Neutrophil (primary cell): ENCODE measurements around the gene ATG5.

Experiments
- H3K27ac ChIP-seq: fragments of 200-600 bp; sonication (generic); 2 replicates; pipeline ENCODE4 v1.5.1; 2016; ENCODE audit warnings: mild to moderate bottlenecking, moderate library complexity
- H3K27me3 ChIP-seq: fragments of 200-600 bp; sonication (generic); 2 replicates; pipeline ENCODE4 v1.6.0; 2016; ENCODE audit warnings: mild to moderate bottlenecking
- H3K36me3 ChIP-seq: fragments of 200-600 bp; sonication (generic); 2 replicates; pipeline ENCODE4 v1.5.1; 2017
- H3K4me1 ChIP-seq, 2 experiments: fragments of 200-600 bp in 1 of 2; sonication (generic) in 1 of 2; 1 replicate in 1 of 2; 2 replicates in 1 of 2; pipeline versions ENCODE4 v1.5.1 to v1.6.1; 2013 to 2016; ENCODE audit warnings: low read depth in 1 of 2, low read length in 1 of 2, mild to moderate bottlenecking in 1 of 2, moderate library complexity in 1 of 2; ENCODE audit not compliant: control insufficient read depth in 1 of 2, insufficient read depth in 1 of 2
- H3K4me3 ChIP-seq, 2 experiments: fragments of 200-600 bp in 1 of 2; sonication (generic) in 1 of 2; 1 replicate in 1 of 2; 2 replicates in 1 of 2; pipeline ENCODE4 v1.5.1; 2013 to 2016; ENCODE audit warnings: low read depth in 1 of 2, low read length in 1 of 2, mild to moderate bottlenecking in 1 of 2, moderate library complexity in 1 of 2
- H3K9me3 ChIP-seq: fragments of 200-600 bp; sonication (generic); 2 replicates; pipeline ENCODE4 v1.5.1; 2016
- TF ChIP-seq, protein P1 (sequence below): fragments of 200-600 bp; sonication (generic); IDR thresholded peaks from 2 replicates; pipeline ENCODE4 v1.5.1; 2016; ENCODE audit warnings: antibody characterized with exemption

Gene ATG5

GRCh38 chr6:106173124-106173879, 152.3 kb downstream of the ATG5 start:
- Histone ChIP-seq H3K4me3 (no peak overlapping the region), H3K36me3 (no peaks in the 10 kb centered on the region), H3K27ac (no peak overlapping the region), H3K4me1 (no peaks in the 10 kb centered on the region), H3K27me3 (no peaks in the 10 kb centered on the region), H3K9me3 (no peaks in the 10 kb centered on the region)
- TF ChIP-seq, protein P1, sequence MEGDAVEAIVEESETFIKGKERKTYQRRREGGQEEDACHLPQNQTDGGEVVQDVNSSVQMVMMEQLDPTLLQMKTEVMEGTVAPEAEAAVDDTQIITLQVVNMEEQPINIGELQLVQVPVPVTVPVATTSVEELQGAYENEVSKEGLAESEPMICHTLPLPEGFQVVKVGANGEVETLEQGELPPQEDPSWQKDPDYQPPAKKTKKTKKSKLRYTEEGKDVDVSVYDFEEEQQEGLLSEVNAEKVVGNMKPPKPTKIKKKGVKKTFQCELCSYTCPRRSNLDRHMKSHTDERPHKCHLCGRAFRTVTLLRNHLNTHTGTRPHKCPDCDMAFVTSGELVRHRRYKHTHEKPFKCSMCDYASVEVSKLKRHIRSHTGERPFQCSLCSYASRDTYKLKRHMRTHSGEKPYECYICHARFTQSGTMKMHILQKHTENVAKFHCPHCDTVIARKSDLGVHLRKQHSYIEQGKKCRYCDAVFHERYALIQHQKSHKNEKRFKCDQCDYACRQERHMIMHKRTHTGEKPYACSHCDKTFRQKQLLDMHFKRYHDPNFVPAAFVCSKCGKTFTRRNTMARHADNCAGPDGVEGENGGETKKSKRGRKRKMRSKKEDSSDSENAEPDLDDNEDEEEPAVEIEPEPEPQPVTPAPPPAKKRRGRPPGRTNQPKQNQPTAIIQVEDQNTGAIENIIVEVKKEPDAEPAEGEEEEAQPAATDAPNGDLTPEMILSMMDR: no peak

DNA sequence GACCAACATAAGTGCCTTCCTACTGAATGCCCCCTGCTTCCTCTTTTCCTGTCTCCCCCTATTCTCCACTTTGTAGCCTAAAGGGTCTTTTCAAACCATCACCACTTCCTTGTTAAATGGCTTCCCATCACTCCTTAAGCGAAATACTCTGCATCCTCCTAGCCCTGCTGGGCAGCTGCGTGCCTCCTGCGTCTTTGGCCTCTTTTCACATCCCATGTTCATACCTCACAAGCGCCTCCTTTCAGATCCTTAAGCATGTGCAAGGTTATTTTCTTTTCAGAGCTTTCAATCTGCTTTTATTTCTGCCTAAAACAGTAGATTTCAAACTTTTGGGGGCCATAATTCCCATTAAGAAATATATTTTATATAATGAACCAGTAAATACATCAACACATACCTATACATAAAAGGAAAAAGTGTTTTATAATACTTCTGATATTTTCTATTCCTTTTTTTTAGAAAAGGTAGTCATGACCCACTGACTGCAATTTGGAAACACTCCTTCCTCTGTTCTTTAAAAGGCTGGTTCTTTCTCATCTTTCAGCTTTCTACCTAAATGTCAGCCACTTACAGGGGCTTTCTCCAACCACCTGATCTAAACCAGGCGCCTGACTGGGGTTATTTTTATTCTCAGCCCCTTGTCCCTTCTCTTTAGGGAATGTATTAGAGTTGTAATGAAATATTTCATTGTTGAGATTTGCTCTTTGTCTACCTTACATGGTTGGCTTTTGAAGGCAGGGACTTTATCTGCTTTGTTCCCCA, 155.3 kb downstream of the ATG5 start:
- Histone ChIP-seq H3K4me3 (no peak overlapping the region), H3K4me1 (no peaks in the 10 kb centered on the region), H3K27me3 (no peaks in the 10 kb centered on the region), H3K9me3 (no peaks in the 10 kb centered on the region), H3K27ac (no peak overlapping the region), H3K36me3 (no peaks in the 10 kb centered on the region)
- TF ChIP-seq, protein P1: no peak

GRCh38 chr6:106169517-106169916, 156.0 kb downstream of the ATG5 start:
- H3K27ac ChIP-seq: no peak overlapping the region
- H3K36me3 ChIP-seq: no peaks in the 10 kb centered on the region
- H3K27me3 ChIP-seq: no peaks in the 10 kb centered on the region
- no peaks in the 10 kb centered on the region for H3K9me3 ChIP-seq
- peaks cover 4 to 5% of the 10 kb centered on the region in 2 experiments for H3K4me1 ChIP-seq
- H3K4me3 ChIP-seq: no peak overlapping the region
- TF ChIP-seq, protein P1: no peak

GRCh38 chr6:106168097-106168888, 157.3 kb downstream of the ATG5 start:
- H3K4me1 ChIP-seq: peaks cover 16 to 17% of the 10 kb centered on the region in 2 experiments
- no peaks in the 10 kb centered on the region for H3K9me3 ChIP-seq
- no peak overlapping the region for H3K27ac ChIP-seq
- TF ChIP-seq, protein P1: no peak
- no peak overlapping the region for H3K4me3 ChIP-seq
- H3K27me3 ChIP-seq: no peaks in the 10 kb centered on the region
- no peaks in the 10 kb centered on the region for H3K36me3 ChIP-seq

GRCh38 chr6:106167096-106167814, 158.3 kb downstream of the ATG5 start:
- Histone ChIP-seq H3K9me3 (no peaks in the 10 kb centered on the region), H3K4me3 (no peak overlapping the region), H3K27me3 (no peaks in the 10 kb centered on the region), H3K27ac (no peak overlapping the region), H3K4me1 (peaks cover 22 to 23% of the 10 kb centered on the region in 2 experiments), H3K36me3 (no peaks in the 10 kb centered on the region)
- TF ChIP-seq, protein P1: no peak
